ENCODE data around the gene CORO6. TPM values are rescaled to one million over a fixed set of nuclear protein-coding genes. Genes with fewer than 3 reads are reported as not detected.
A peak's percentile ranks its signal among the peaks of the same experiment; 100 is the strongest.

Gene CORO6
- polyA plus RNA-seq, 1 donor from 2014 or later = 4.3 TPM

- no peak overlapping the region for H3K27ac ChIP-seq (ENCODE audit: low read length)
- no peak overlapping the region for H3K9ac ChIP-seq (ENCODE audit: low read length)
- no peaks in the 10 kb centered on the region for H3K36me3 ChIP-seq (ENCODE audit: insufficient read depth, low read length)
- H3K4me2 ChIP-seq (ENCODE audit: low read length) = no peak overlapping the region
- H3K9me3 ChIP-seq (ENCODE audit: low read length) = no peaks in the 10 kb centered on the region
- peaks cover 4% of the 10 kb centered on the region for H3K27me3 ChIP-seq (ENCODE audit: insufficient read depth, low read depth, low read length)
- H4K20me1 ChIP-seq (ENCODE audit: insufficient read depth) = no peaks in the 10 kb centered on the region
- no peaks in the 10 kb centered on the region for H3F3A ChIP-seq (ENCODE audit: insufficient read depth, low read length, poor library complexity, severe bottlenecking)
- TF ChIP-seq EP300 (conservative IDR thresholded peaks at IDR 0.05; ENCODE audit: poor library complexity, severe bottlenecking) (no peak), RAD21 (conservative IDR thresholded peaks at IDR 0.05) (no peak), TAF1 (IDR thresholded peaks at IDR 0.05; ENCODE audit: low read depth) (no peak), CTCF (IDR thresholded peaks at IDR 0.05; ENCODE audit: poor library complexity, severe bottlenecking) (peak; percentile 49), MXI1 (conservative IDR thresholded peaks at IDR 0.05; ENCODE audit: poor library complexity, severe bottlenecking) (no peak), POLR2AphosphoS5 (IDR thresholded peaks at IDR 0.05) (no peak)
- no peak overlapping the region for H3K4me3 ChIP-seq (ENCODE audit: low read length)
- H2AFZ ChIP-seq (ENCODE audit: low read depth, low read length) = no peak overlapping the region
- H3K9me2 ChIP-seq (ENCODE audit: insufficient read depth, low read length) = no peaks in the 10 kb centered on the region
- H3K79me2 ChIP-seq (replicated peaks; ENCODE audit: insufficient read depth, low read length) = no peaks in the 10 kb centered on the region
Measured at GRCh38 chr17:29572691-29573557, 49.8 kb downstream of the CORO6 start.

GRCh38 chr17:29571883-29572681, 50.6 kb downstream of the CORO6 start:
- H3K27ac ChIP-seq (ENCODE audit: low read length) = no peak overlapping the region
- no peak overlapping the region for H3K9ac ChIP-seq (ENCODE audit: low read length)
- H3K4me3 ChIP-seq (ENCODE audit: low read length) = no peak overlapping the region
- TF ChIP-seq RAD21 (conservative IDR thresholded peaks at IDR 0.05) (no peak), REST (IDR thresholded peaks at IDR 0.05; ENCODE audit: borderline replicate concordance) (no peak)
- no peaks in the 10 kb centered on the region for H3K36me3 ChIP-seq (ENCODE audit: insufficient read depth, low read length)
- no peaks in the 10 kb centered on the region for H3K9me2 ChIP-seq (ENCODE audit: insufficient read depth, low read length)
- H3F3A ChIP-seq (ENCODE audit: insufficient read depth, low read length, poor library complexity, severe bottlenecking) = no peaks in the 10 kb centered on the region
- no peak overlapping the region for H2AFZ ChIP-seq (ENCODE audit: low read depth, low read length)
- H3K4me2 ChIP-seq (ENCODE audit: low read length) = no peak overlapping the region
- no peaks in the 10 kb centered on the region for H3K9me3 ChIP-seq (ENCODE audit: low read length)
- H4K20me1 ChIP-seq (ENCODE audit: insufficient read depth) = no peaks in the 10 kb centered on the region
- peaks cover 13% of the 10 kb centered on the region for H3K27me3 ChIP-seq (ENCODE audit: insufficient read depth, low read depth, low read length)
- H3K79me2 ChIP-seq (replicated peaks; ENCODE audit: insufficient read depth, low read length) = no peaks in the 10 kb centered on the region

All from neural cell (in vitro differentiated cells).